Neural progenitor cell (in vitro differentiated cells): ENCODE data around the gene PTK6.

Source experiments
- EZH2 ChIP-seq: fragments of 200-600 bp; sonication (generic); IDR thresholded peaks from 2 replicates; pipeline ENCODE4 v1.6.1; 2017; ENCODE audit warnings: antibody characterized with exemption, mild to moderate bottlenecking, moderate library complexity
- EZH2phosphoT487 ChIP-seq: fragments of 200-600 bp; sonication (generic); IDR thresholded peaks from 2 replicates; pipeline ENCODE4 v1.6.1; 2017; ENCODE audit warnings: antibody characterized with exemption
- TF ChIP-seq, protein P1 (sequence below): fragments of 200-600 bp; sonication (generic); IDR thresholded peaks from 2 replicates; pipeline ENCODE4 v1.5.1; 2017; ENCODE audit warnings: antibody characterized with exemption, mild to moderate bottlenecking

DNA sequence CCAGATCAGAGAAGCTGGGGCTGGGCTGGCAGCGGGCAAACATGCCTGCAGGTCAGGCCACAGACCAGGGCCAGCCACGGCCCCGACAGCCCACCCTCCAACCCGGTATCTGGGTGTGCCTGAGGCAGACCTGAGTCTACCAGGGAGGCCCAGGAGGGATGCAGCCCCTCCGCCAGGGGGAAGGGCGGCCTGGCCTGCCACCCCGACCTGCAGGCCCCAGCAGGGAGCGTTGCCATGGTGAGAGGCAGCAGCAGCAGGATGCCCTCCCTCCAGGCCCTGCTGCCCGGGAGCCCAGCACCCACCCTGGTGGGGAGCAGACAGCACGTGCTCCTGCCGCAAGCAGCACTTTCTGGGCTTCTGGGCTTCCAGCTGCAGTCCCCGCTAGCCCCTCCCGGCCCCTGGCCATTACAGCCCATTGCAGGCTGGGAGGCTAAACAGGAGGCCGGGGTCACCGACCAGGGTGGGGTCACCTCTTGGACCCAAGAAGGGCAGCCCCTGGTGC, 34.5 kb downstream of the PTK6 start:
- TF ChIP-seq, protein P1, sequence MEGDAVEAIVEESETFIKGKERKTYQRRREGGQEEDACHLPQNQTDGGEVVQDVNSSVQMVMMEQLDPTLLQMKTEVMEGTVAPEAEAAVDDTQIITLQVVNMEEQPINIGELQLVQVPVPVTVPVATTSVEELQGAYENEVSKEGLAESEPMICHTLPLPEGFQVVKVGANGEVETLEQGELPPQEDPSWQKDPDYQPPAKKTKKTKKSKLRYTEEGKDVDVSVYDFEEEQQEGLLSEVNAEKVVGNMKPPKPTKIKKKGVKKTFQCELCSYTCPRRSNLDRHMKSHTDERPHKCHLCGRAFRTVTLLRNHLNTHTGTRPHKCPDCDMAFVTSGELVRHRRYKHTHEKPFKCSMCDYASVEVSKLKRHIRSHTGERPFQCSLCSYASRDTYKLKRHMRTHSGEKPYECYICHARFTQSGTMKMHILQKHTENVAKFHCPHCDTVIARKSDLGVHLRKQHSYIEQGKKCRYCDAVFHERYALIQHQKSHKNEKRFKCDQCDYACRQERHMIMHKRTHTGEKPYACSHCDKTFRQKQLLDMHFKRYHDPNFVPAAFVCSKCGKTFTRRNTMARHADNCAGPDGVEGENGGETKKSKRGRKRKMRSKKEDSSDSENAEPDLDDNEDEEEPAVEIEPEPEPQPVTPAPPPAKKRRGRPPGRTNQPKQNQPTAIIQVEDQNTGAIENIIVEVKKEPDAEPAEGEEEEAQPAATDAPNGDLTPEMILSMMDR: no peak
- TF ChIP-seq EZH2 (no peak), EZH2phosphoT487 (no peak)
